Nephron (organoid): ENCODE data around the gene CFAP221.

ENCODE experiments used
- H3K27ac Mint-ChIP-seq, 3 experiments: 2 replicates each; pipeline ENCODE4 v1.8.0; 2020; ENCODE audit warnings: mixed read lengths in 3 of 3, mild to moderate bottlenecking in 2 of 3, moderate library complexity in 1 of 3
- H3K27me3 Mint-ChIP-seq: 2 replicates; pipeline ENCODE4 v1.8.0; 2021; ENCODE audit warnings: low read depth, mild to moderate bottlenecking, moderate library complexity, mixed read lengths
- H3K36me3 Mint-ChIP-seq: 2 replicates; pipeline ENCODE4 v1.8.0; 2020; ENCODE audit warnings: low read depth, mixed read lengths
- H3K4me1 Mint-ChIP-seq: 2 replicates; pipeline ENCODE4 v1.8.0; 2020; ENCODE audit warnings: mixed read lengths
- H3K4me3 Mint-ChIP-seq, 3 experiments: 2 replicates each; pipeline ENCODE4 v1.8.0; 2020; ENCODE audit warnings: mild to moderate bottlenecking in 3 of 3, mixed read lengths in 3 of 3, moderate library complexity in 2 of 3
- H3K9me3 Mint-ChIP-seq: 2 replicates; pipeline ENCODE4 v1.8.0; 2020; ENCODE audit warnings: mixed read lengths
- TF ChIP-seq, protein P1 (sequence below), 3 experiments: fragments of 200-600 bp; sonication (generic); IDR thresholded peaks; one replicate each; pipeline ENCODE4 v1.5.0; 2021; ENCODE audit warnings: antibody characterized with exemption in 3 of 3; ENCODE audit not compliant: unreplicated experiment in 3 of 3

CFAP221 gene

DNA sequence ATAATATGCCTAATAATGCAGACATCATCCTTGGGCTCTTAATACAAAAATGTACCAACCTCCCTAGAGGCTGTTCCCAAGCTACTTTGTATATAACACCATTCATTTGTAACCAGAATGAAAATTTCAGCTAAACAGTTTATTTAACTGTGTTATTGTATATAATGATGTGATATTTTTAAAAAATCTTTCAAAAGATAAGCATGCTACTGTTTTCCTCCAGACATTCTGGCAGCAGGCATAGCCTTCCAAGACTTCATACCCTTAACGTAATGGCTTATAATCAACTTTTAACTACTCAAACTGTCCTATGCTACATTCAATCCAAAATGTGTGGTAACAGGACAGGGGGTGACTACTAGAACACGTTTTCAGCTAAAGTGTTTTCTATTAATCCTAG is 21.2 kb downstream of the CFAP221 start:
- no peaks in the 10 kb centered on the region for H3K27me3 Mint-ChIP-seq
- no peak overlapping the region for H3K27ac Mint-ChIP-seq
- peaks cover 35% of the 10 kb centered on the region for H3K36me3 Mint-ChIP-seq
- peaks cover 2% of the 10 kb centered on the region for H3K4me1 Mint-ChIP-seq
- TF ChIP-seq, protein P1, sequence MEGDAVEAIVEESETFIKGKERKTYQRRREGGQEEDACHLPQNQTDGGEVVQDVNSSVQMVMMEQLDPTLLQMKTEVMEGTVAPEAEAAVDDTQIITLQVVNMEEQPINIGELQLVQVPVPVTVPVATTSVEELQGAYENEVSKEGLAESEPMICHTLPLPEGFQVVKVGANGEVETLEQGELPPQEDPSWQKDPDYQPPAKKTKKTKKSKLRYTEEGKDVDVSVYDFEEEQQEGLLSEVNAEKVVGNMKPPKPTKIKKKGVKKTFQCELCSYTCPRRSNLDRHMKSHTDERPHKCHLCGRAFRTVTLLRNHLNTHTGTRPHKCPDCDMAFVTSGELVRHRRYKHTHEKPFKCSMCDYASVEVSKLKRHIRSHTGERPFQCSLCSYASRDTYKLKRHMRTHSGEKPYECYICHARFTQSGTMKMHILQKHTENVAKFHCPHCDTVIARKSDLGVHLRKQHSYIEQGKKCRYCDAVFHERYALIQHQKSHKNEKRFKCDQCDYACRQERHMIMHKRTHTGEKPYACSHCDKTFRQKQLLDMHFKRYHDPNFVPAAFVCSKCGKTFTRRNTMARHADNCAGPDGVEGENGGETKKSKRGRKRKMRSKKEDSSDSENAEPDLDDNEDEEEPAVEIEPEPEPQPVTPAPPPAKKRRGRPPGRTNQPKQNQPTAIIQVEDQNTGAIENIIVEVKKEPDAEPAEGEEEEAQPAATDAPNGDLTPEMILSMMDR (IDR thresholded peaks at IDR 0.05; ENCODE audit: unreplicated experiment in 3 of 3): no peak
- H3K4me3 Mint-ChIP-seq: no peak overlapping the region
- H3K9me3 Mint-ChIP-seq: peaks cover 24% of the 10 kb centered on the region

DNA sequence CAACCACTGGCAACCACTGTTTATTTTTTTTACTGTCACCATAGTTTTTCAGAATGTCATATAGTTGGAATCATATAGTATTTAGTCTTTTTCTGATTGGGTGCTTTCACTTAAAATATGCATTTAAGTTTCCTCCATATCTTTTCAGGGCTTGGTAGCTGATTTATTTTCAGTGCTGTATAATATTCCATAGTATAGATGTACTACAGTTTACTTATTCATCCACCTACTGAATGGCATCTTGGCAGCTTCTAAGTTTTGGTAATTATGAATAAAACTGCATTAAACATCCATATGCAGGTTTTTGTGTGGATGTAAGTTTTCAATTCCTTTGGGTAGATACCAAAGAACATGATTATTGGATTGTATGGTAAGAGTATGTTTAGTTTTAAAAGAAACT is 23.0 kb downstream of the CFAP221 start:
- H3K27ac Mint-ChIP-seq: no peak overlapping the region
- H3K4me1 Mint-ChIP-seq: no peaks in the 10 kb centered on the region
- peaks cover 25% of the 10 kb centered on the region for H3K9me3 Mint-ChIP-seq
- no peak overlapping the region for H3K4me3 Mint-ChIP-seq
- TF ChIP-seq, protein P1 (IDR thresholded peaks at IDR 0.05; ENCODE audit: unreplicated experiment in 3 of 3): no peak
- peaks cover 36% of the 10 kb centered on the region for H3K36me3 Mint-ChIP-seq
- H3K27me3 Mint-ChIP-seq: no peaks in the 10 kb centered on the region

DNA sequence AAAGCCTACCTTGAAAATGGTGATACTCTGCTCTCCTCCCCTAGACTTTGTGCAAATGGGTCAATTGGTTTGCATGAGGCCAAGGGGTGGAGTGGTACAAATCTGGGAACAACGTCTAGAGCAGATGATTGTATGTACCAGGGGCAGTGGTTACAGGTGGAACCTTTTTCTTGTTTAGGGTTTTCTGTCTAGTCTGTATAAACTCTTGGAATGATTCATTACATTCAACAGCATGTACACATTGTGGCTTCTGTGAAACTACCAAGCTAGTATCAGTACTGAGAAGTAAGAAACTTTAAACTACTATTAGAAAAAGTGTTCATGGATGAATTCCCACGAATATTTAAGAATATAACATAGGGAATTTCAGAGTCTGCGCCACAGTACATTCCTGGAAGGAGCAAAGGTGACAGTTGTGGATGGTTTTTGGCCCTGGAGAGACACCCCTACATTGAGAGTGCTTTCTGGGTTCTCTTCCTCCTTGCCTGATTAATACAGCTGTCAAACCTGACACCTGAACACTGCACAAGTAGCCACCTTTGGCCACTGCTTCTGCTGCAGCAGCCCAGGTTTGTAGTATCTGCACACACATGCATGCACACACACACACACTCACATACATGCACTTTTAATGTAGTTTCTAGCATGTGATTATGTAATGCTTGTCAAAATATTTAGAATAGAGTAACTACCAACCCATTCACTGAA is 30.0 kb downstream of the CFAP221 start:
- TF ChIP-seq, protein P1 (IDR thresholded peaks at IDR 0.05; ENCODE audit: unreplicated experiment in 3 of 3): no peak
- peaks cover 7% of the 10 kb centered on the region for H3K4me1 Mint-ChIP-seq
- peaks cover 12% of the 10 kb centered on the region for H3K9me3 Mint-ChIP-seq
- H3K27me3 Mint-ChIP-seq: no peaks in the 10 kb centered on the region
- H3K4me3 Mint-ChIP-seq: no peak overlapping the region
- H3K36me3 Mint-ChIP-seq: peaks cover 19% of the 10 kb centered on the region
- H3K27ac Mint-ChIP-seq: no peak overlapping the region

DNA sequence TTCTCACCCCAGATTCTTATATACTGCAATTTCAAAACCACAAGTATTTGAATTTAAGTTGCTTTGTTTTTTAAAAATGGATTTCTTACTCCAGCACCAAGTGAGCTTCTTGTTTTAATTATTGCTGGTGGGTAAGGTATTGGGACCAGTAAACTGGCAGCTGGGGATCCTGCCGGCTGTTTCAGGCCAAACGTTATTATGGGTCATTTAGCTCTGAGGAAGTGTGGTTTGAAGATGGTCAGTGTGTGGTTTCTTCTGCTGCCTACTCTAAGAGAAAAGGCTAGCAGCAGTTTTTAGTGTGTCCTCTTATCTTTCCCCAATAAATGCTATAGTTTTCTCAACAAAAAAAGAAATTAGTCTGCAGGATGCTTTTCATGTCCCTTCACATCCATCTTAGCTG is 30.6 kb downstream of the CFAP221 start:
- TF ChIP-seq, protein P1 (IDR thresholded peaks at IDR 0.05; ENCODE audit: unreplicated experiment in 3 of 3): no peak
- Mint-ChIP-seq H3K27ac (no peak overlapping the region), H3K9me3 (peaks cover 6% of the 10 kb centered on the region), H3K4me3 (no peak overlapping the region), H3K27me3 (no peaks in the 10 kb centered on the region), H3K36me3 (peaks cover 13% of the 10 kb centered on the region), H3K4me1 (peaks cover 7% of the 10 kb centered on the region)

DNA sequence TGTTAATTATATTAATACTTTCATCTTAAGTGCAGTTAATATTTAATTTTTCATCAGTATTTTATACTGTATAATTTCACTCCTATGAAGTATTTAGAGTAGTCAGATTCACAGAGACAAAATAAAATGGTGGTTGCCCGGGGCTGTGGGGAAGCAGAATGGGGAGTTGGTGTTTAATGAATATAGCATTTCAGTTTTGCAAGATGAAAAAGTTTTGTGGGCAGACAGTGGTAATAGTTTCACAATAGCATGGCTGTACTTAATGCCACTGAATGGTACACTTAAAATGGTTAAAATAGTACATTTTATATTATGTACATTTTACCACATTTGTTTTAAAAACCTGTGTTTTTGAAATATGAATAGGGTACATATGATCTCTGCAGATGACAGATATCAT is 31.2 kb downstream of the CFAP221 start:
- TF ChIP-seq, protein P1 (IDR thresholded peaks at IDR 0.05; ENCODE audit: unreplicated experiment in 3 of 3): no peak
- Mint-ChIP-seq H3K9me3 (peaks cover 2% of the 10 kb centered on the region), H3K36me3 (peaks cover 7% of the 10 kb centered on the region), H3K4me1 (peaks cover 7% of the 10 kb centered on the region), H3K4me3 (no peak overlapping the region), H3K27ac (no peak overlapping the region), H3K27me3 (no peaks in the 10 kb centered on the region)
